ENCODE measurements around the gene FPR1.

FPR1 gene

DNA sequence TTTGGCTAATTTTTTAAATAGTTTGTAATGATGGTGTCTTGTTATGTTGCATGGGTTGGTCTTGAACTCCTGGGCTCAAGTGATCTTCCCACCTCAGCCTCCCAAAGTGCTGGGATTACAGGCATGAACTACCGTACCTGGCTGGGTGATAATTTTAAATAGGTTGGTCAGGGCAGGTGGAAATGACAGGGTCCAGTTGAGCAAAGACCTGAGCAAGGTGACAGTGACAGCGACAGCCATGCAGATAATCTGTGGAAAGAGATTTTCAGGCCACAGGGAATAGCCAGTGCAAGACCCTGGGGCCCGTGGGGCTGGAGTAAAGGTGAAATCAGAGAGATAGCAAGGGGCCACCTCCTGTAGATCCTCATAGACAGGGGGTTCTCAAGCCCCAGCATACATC lies 55.1 kb downstream of the FPR1 start:
- WGBS (ENCODE audit: insufficient coverage) = 96% methylated on average over 2 of the region's 3 CpGs
- DNase-seq = no peak
- Histone ChIP-seq H3K9me3 (ENCODE audit: control extremely low read depth in 1 of 5, control insufficient read depth in 4 of 5, insufficient read depth in 2 of 5, low read depth in 1 of 5, low read length in 4 of 5) (no peaks in the 10 kb centered on the region), H3K4me1 (ENCODE audit: control extremely low read depth in 1 of 4, control insufficient read depth in 4 of 4, insufficient read depth in 4 of 4, low read length in 3 of 4) (peaks cover 0 to 4% (median under 1%) of the 10 kb centered on the region in 4 experiments), H3K27ac (ENCODE audit: insufficient read depth in 1 of 2, low read depth in 1 of 2, low read length in 2 of 2, poor library complexity in 1 of 2, severe bottlenecking in 2 of 2) (no peak overlapping the region), H3K4me3 (ENCODE audit: control insufficient read depth in 1 of 7, extremely low read depth in 1 of 7, insufficient read depth in 4 of 7, low read depth in 2 of 7, low read length in 6 of 7) (no peak overlapping the region), H3K27me3 (replicated peaks in 2 of 5; ENCODE audit: control insufficient read depth in 4 of 5, insufficient read depth in 5 of 5, low read length in 4 of 5) (peaks cover 0 to 5% (median 0%) of the 10 kb centered on the region in 5 experiments), H3K36me3 (ENCODE audit: control insufficient read depth in 4 of 4, insufficient read depth in 4 of 4, low read length in 3 of 4) (peaks cover 0 to 39% (median 20%) of the 10 kb centered on the region in 4 experiments)
- POLR2A ChIA-PET = no interaction called here
- CTCF ChIA-PET = no interaction called here

Data from common myeloid progenitor, CD34-positive (primary cell).